Kasumi-1 (cell line): ENCODE data around the gene ISG20L2.

Experiments
- DNase-seq, 2 experiments: peaks; one replicate each; lab custom pipeline; 2025; lab: John Stamatoyannopoulos, UW

The ISG20L2 gene

GRCh38 chr1:156754219-156754618 is 25.7 kb upstream of the ISG20L2 start:
- DNase-seq, result no peak

DNA sequence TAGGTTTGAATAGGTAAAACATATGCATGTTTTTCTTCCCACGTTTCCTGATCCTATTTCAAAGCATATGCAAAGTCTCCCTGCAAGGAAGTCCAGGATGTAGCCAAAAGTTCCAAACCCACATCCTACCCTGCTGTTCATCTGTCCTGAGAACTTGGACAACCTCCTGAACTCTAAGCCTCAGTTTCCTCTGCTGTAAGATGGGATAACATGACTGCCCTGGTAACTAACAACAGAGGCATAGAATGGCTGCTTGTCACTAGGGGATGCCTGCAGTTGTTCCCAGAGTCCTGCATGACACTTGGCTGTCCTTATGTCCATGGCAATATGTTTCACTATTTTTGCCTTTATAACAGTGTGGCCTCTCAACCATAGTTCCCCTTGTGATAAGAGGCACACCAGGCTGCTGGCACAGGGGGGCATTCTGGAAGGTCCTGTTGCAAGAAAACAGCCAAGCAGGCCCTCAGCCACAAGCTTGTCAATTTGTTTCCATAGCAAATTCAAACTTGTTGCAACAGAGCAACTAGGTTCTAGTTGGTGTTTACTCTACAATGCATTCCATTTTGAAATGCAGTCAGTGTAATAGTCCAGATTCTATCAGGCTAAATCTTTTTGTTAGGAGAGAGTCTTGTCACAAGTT is 24.4 kb upstream of the ISG20L2 start:
- peak in 1 of 2 experiments; percentile 5 for DNase-seq

GRCh38 chr1:156751757-156752481 is 23.4 kb upstream of the ISG20L2 start:
- DNase-seq, result peak; percentile 78 to 89

DNA sequence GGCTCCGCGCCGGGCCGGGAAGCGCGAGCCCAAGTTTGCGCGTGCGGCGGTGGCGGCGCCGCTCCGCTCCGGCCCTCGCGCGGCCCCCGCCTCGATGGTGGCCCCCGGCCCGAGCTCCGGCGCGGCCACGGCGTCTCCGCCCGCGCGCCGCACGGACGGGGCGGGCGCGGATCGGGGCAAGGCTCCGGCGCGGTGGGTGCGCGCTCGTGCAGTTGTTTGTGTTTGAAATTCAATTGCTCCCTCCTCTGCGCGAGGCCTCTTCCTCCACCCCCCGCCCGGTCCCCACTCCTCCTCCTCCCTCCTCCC is 22.8 kb upstream of the ISG20L2 start, which contains the start of gene HDGF:
Gene HDGF, minus strand, starts transcription at position 225 of the 306 bp plus-strand sequence. CDS start 246 bp downstream, outside the sequence.
- no peak for DNase-seq

DNA sequence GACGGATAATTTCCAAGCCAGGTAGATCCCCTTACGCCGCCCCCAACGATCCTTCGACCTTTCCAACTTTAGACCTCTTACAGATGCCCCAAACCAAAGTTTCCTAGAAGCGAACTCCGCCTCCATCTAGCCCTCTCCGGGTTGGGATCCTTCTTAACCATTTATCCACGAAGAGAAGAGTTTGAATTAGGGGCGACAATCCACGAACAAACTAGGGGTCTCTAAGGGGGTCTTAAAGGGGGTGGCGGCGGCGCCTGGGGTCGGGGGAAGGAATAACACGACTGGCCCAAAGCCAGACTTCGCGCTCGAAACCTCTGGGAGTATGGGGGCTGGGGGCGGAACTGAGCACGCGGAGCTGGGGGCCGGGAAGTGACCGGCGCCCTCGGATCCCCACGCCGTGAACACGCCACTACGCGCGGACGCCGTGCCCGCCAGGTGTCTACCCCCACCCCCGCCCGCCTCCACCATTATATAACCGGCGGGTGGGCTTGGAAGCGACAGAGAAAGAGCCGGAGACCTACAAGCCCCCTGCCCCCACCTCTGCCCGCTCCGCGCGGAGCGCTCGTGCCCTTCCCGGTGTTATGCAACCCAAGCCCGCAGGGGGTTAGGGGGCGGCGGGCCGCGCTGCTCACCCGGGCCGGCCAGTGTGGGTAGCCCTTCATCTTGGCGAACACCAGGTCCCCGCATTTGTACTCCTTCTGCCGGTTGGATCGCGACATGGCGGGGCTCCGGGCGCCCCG is 22.3 kb upstream of the ISG20L2 start:
- no peak for DNase-seq

DNA sequence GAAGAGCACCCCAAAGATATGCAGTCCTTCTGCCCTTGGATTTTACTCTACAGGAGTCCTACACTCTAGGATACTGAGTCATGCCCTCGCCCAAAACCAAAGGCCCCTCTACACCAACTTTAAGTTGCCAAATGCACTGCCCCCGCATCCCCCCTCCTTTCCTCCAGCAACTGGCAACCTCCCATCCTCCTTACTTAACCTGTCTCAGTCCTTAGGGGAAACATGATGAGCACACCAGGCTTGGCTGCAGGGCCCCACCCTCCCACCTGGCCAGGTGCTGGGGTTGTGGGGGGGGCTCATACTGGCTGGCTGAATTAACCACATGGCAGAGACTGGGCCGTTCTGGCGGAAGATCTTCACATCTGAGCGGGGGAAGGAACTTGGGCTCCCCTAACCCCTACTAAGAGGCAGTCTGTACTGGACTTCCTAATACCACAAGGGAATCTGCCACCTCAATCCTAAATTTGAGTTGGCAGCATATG is 21.7 kb upstream of the ISG20L2 start:
- DNase-seq, result peak; percentile 34 to 43

DNA sequence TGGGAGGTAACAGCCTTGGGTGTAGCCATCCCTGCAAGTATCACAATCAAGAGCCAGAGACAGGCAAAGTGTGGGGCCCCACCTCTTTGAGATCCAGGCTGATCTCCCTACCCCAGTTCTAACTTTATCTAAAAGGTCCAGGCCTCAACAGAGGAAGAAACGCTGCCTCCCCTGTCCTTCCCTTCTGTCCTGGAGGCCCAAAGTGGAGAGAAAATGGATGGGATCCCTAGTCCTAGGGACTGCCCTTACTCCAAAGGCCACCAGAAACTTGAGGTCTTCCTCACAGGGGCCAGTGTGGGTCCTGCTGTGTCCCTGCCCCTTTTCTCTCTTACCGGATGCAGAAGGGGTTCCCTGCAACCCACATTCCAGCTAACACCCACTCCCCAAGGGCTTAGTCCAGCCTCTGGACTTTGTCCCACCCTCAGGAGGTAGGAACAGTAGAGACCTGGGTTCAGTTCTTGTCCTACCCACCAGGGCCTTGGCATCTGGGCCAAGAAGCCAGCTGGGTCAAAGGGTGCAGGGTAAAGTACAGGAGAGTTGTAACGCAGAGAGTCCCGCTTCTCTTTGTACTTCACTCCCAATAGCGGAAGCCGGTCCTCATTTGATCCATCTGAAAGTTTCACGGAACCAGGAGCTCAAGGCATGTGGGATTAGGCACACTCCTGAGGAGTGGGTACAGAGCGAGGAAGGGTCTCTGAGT is 21.0 kb upstream of the ISG20L2 start:
- peak in 1 of 2 experiments; percentile 23 for DNase-seq

DNA sequence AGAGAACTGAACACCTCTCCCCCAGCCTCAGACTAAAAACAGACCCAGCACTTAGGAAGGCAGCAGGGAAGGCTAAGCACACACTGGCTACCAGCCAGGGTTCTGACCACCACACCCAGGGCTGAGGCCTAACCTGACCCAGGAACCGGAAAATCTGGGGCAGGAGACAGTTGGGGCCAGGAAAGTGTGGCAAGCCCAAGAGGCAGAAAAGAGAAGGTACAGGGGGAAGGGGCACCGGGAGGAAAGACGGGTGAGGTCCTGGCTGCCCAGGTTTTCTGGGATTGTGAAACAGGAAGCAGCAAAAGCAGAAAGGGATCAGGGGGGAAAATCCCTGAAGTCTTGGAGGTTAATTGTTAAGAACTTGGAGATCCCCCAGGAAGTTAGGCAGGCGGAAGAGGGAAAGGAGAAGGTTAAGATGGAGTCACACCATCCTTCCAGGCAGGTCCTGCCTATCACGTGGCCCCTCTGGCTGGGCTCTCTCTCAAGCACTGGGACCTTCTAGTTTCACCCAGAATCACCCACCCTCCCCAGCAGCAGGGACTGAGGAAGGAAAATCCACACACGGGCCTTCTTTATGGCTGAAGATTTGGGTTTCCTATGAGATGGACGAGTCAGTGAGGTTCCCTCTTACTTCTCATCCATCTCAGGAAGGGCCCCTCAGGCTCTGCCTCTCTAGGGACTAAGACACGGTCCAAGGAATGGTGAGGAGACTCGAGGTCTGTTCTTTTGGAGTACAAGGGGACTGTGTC is 20.3 kb upstream of the ISG20L2 start:
- DNase-seq, result peak; percentile 81 to 84

GRCh38 chr1:156747742-156748669 is 19.4 kb upstream of the ISG20L2 start:
- DNase-seq, result no peak

DNA sequence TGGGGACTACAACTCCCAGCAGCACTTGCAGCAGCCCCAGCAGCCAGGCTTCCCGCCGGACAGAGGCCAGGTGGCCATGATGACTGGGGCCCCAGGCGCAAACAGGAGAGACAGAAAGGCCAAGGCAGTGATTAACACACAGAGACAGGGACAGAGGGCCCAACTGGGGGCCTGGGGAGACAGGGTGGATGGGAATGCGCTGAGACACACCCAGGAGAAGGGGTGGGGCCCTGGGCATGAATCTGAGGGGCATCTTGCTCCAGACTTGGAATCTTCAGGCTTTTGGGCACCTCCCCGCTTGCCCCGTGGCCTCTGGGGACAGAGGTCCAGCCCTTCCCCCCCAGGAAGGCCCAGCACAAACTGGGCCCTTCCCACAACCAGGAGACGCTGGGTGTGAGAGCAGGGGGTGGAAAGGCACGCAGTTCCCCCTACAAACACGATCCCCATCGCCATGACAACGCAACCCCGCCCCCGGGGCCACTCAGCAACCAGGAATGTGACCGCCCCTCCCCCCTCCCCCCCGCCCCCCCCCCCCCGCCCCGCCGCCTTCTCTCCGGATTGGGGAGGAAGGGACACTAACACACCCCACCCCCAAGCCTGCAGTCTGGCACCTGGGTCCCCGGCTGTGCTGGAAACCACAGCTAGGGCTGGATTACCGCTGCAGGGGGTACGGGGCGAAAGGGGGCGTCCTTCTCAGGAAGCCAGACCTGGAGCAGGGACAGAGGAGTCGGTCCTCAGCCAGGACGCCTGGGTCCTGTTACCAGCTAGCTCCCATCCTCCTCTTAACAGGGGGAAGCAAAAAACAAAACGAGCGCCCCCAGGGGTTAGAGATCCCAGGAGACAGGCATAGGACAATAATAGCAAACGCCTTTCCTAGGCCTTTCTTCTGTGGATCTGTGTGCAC is 18.4 kb upstream of the ISG20L2 start:
- peak; percentile 41 to 54 for DNase-seq

- no peak for DNase-seq
Observed at GRCh38 chr1:156746406-156746727, 17.8 kb upstream of the ISG20L2 start.

DNA sequence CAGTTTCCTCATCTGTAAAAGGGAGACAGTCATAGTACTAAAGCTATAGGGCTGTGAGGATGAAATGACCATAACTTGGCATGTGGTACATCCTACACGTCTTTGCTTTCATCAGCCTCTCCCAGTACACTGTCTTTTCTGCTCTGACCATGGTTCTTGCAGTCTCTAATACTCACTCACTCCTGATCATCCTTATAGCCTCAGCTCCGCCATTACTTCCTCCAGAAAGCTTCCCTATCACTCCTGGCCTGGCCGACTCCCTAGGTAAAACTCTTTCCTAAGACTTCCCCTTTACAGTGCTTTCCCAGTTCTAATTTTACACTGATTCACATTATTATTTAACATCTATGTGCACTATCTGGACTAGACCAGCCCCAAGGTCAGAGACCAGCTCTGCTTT is 17.3 kb upstream of the ISG20L2 start:
- DNase-seq, result no peak

DNA sequence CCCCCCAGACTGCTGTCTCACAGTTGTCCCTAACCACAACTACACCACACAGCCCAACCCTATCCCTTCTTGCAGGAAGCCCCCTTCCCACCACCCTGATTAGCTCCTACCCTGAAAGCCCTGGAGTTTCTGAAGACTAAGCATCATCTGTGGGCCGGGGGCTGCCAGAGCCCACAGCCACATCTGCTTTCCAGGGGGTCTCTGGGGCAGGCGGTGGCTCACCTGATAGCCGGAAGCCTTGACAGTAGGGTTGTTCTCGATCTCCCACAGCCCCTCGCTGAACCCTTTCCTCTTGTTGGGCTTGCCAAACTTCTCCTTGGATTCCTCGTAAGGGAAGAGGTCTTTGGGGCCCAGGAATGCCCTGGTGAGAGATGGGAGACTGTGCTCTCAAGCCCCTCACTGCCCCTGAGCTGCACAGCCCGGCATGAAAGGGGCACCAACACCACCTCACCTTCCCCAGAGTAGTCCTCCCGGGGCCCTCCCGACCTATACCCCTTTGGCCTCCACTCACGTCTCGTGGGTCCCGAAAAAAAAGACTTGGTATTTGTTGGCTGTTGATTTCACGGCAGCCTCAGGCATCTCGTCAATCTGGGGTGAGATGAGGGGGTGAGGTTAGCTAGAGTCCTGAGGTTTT is 16.3 kb upstream of the ISG20L2 start:
- no peak for DNase-seq

- no peak for DNase-seq
Observed at GRCh38 chr1:156744344-156744743, 15.8 kb upstream of the ISG20L2 start.

DNA sequence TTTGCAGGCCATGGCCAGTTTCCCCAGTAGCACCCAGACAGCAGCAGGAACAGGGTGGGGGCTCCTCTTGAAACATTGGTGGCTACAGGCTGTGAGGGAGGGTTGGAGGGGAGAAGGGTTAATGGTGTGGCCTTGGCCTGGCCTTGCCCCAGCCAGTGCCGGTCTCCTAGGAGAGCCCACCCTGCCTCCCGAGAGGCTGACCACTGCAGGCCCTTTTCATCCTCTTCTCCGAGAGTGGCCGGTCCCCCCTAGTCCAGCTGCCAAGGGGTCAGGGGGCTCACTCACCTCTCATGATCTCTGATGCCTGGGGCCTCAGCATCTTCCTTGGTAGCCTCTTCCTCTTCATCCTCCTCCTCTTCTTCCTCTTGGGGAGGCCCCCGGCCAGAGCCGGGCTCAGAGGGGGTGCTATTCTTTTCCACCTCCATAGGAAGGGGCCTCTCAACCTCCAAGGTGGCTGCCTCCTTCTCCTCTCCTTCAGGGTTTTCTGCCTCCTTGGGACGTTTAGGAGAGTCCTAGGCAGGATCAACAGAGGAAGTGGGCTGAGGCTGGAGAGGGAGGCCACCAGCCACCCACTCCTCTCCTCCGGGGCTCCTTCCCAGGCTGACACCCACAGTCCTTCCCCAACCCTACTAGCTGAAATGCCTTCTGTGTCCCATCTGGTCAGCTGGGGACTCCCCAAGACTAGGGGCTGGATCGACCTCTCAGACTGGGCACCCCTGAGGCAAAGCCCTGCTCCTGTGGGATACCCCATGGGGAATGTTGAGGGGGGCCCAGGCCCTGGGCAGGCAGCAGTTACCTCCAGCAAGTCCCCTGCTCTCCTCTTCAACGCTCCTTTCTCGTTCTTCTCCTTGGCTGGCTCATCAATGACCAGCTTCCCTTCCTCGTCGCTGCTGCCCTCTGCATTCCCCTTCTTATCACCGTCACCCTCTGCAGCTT is 15.1 kb upstream of the ISG20L2 start:
- DNase-seq, result no peak

- no peak for DNase-seq
Observed at GRCh38 chr1:156742801-156743200, 14.2 kb upstream of the ISG20L2 start.

- no peak for DNase-seq
Observed at GRCh38 chr1:156742017-156742416, 13.5 kb upstream of the ISG20L2 start.

DNA sequence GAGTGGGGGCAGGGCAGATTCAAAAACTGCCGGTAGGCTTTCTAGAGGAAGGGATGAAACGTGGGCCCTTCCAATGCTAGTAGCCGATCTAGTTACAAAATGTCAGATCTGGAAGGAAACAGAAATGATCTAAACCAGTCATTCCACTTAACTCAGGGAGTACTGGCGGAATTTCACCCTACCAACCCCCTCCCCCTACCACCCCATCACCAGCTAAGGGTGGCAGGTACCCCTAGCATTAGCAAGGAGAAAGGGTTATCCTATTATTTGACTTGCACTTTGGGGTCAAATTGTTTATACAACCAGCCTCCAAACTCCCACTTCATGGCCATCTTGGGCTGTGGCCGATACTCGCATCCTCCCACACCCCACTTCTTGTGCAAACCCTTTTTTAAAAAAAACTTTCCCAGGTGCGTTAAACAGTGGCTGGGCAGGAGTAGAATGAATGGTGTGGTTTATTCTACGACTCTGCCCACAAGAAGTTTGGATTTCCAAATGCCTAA is 13.0 kb upstream of the ISG20L2 start:
- no peak for DNase-seq
